ENCODE measurements around the gene PYCARD. TPM values are rescaled to one million over a fixed set of nuclear protein-coding genes. Genes with fewer than 3 reads are reported as not detected.
"Not testable (repeated sequence)": the region's sequence is repeated elsewhere in the genome, so short reads cannot be mapped to it uniquely, and the experiment has no call there.

Gene PYCARD
- total RNA-seq, 1 experiment from 2014 or later = 72.9 TPM

- peaks cover 10% of the 10 kb centered on the region for H3K36me3 ChIP-seq (ENCODE audit: low read depth)
- BruUV-seq (replicated peaks) = no TSS peak
- peaks cover 19% of the 10 kb centered on the region for H3K4me1 ChIP-seq (replicated peaks; ENCODE audit: insufficient read depth)
- H3K9me3 ChIP-seq (ENCODE audit: insufficient read depth, low read depth) = no peaks in the 10 kb centered on the region
- no peak for TF ChIP-seq CTCF (conservative IDR thresholded peaks at IDR 0.05)
- TF ChIP-seq EZH2 (IDR thresholded peaks at IDR 0.05; ENCODE audit: low read depth) = no peak
- no peak overlapping the region for H2AFZ ChIP-seq
- ChIA-PET CTCF (no interaction called here), POLR2A (ENCODE audit: unreplicated experiment) (interaction anchor here (0.7 kb wide), 1 partner anchor 70 kb away, joined by 6 read pairs; no protein-coding TSS in a partner anchor)
- 0 out of 2 replicates have a peak overlapping the region, but pooled peaks have one; percentile 1 for H3K27ac ChIP-seq
- H3K4me3 ChIP-seq = no peak overlapping the region
- H3K4me2 ChIP-seq = no peak overlapping the region
- DNase-seq = no peak
- H3F3A ChIP-seq (ENCODE audit: insufficient read depth, low read depth) = peaks cover 80% of the 10 kb centered on the region
- H4K20me1 ChIP-seq (ENCODE audit: insufficient read depth) = peaks cover 35% of the 10 kb centered on the region
- intact Hi-C loops (cut with micrococcal nuclease; ENCODE audit: unreplicated experiment) = loop anchor here (5.0 kb wide), 2 partner anchors 188 to 243 kb away; partner anchors contain the start of gene ZNF843
- no peaks in the 10 kb centered on the region for H3K9me2 ChIP-seq (ENCODE audit: insufficient read depth)
- H3K27me3 ChIP-seq (ENCODE audit: insufficient read depth, low read depth) = no peaks in the 10 kb centered on the region
- H3K79me2 ChIP-seq (ENCODE audit: low read depth) = no peaks in the 10 kb centered on the region
Measured at GRCh38 chr16:31199430-31200041, 3.0 kb downstream of the PYCARD start.

- TF ChIP-seq EZH2 (IDR thresholded peaks at IDR 0.05; ENCODE audit: low read depth) = no peak
- no peak for TF ChIP-seq CTCF (conservative IDR thresholded peaks at IDR 0.05)
- Histone ChIP-seq H3K4me3 (no peak overlapping the region), H3K9me3 (ENCODE audit: insufficient read depth, low read depth) (no peaks in the 10 kb centered on the region), H3K27ac (no peak overlapping the region), H4K20me1 (ENCODE audit: insufficient read depth) (peaks cover 47% of the 10 kb centered on the region), H3F3A (ENCODE audit: insufficient read depth, low read depth) (peaks cover 87% of the 10 kb centered on the region), H3K27me3 (ENCODE audit: insufficient read depth, low read depth) (no peaks in the 10 kb centered on the region), H3K4me1 (replicated peaks; ENCODE audit: insufficient read depth) (peaks cover 10% of the 10 kb centered on the region), H3K36me3 (ENCODE audit: low read depth) (peaks cover 12% of the 10 kb centered on the region), H2AFZ (no peak overlapping the region), H3K79me2 (ENCODE audit: low read depth) (no peaks in the 10 kb centered on the region), H3K9me2 (ENCODE audit: insufficient read depth) (no peaks in the 10 kb centered on the region), H3K4me2 (no peak overlapping the region)
- CTCF ChIA-PET = interaction anchor here (0.7 kb wide), 1 partner anchor 184 kb away, joined by 3 read pairs; no protein-coding TSS in a partner anchor
- intact Hi-C loops (cut with micrococcal nuclease; ENCODE audit: unreplicated experiment) = no loop called here
- POLR2A ChIA-PET (ENCODE audit: unreplicated experiment) = interaction anchor here (0.6 to 0.7 kb wide), 5 partner anchors 14 to 215 kb away, joined by 3 to 11 read pairs (median 6); no protein-coding TSS in a partner anchor
- no TSS peak for BruUV-seq (replicated peaks)
- no peak for DNase-seq
Measured at GRCh38 chr16:31198207-31198882, 4.2 kb downstream of the PYCARD start.

- H3K9me3 ChIP-seq (ENCODE audit: insufficient read depth, low read depth) = no peaks in the 10 kb centered on the region
- H3K9me2 ChIP-seq (ENCODE audit: insufficient read depth) = no peaks in the 10 kb centered on the region
- H3K4me2 ChIP-seq = no peak overlapping the region
- no peaks in the 10 kb centered on the region for H3K79me2 ChIP-seq (ENCODE audit: low read depth)
- H3K27ac ChIP-seq = no peak overlapping the region
- peaks cover 30% of the 10 kb centered on the region for H3K36me3 ChIP-seq (ENCODE audit: low read depth)
- CTCF ChIA-PET = no interaction called here
- no peak for DNase-seq
- peaks cover 98% of the 10 kb centered on the region for H3F3A ChIP-seq (ENCODE audit: insufficient read depth, low read depth)
- no TSS peak for BruUV-seq (replicated peaks)
- peaks cover 8% of the 10 kb centered on the region; the same call in 1 of the 2 replicates for H3K4me1 ChIP-seq (replicated peaks; ENCODE audit: insufficient read depth)
- no peak overlapping the region for H2AFZ ChIP-seq
- intact Hi-C loops (cut with micrococcal nuclease; ENCODE audit: unreplicated experiment) = no loop called here
- H3K27me3 ChIP-seq (ENCODE audit: insufficient read depth, low read depth) = no peaks in the 10 kb centered on the region
- H3K4me3 ChIP-seq = no peak overlapping the region
- TF ChIP-seq CTCF (conservative IDR thresholded peaks at IDR 0.05) = no peak
- H4K20me1 ChIP-seq (ENCODE audit: insufficient read depth) = peaks cover 60% of the 10 kb centered on the region
- POLR2A ChIA-PET (ENCODE audit: unreplicated experiment) = interaction anchor here (1.0 kb wide), 1 partner anchor 677 kb away, joined by 6 read pairs; the partner anchor contains the start of gene ZNF267
Measured at GRCh38 chr16:31196324-31197088, 6.1 kb downstream of the PYCARD start.

- Histone ChIP-seq H3K36me3 (ENCODE audit: low read depth) (peaks cover 36% of the 10 kb centered on the region), H3F3A (ENCODE audit: insufficient read depth, low read depth) (peaks cover 99% of the 10 kb centered on the region), H4K20me1 (ENCODE audit: insufficient read depth) (peaks cover 66% of the 10 kb centered on the region)
- H3K79me2 ChIP-seq (ENCODE audit: low read depth); H3K27me3 ChIP-seq (ENCODE audit: insufficient read depth, low read depth); DNase-seq; H3K27ac ChIP-seq; H3K4me2 ChIP-seq; H3K4me3 ChIP-seq; intact Hi-C loops (cut with micrococcal nuclease; ENCODE audit: unreplicated experiment); POLR2A ChIA-PET (ENCODE audit: unreplicated experiment); H3K9me2 ChIP-seq (ENCODE audit: insufficient read depth); H2AFZ ChIP-seq; H3K9me3 ChIP-seq (ENCODE audit: insufficient read depth, low read depth); CTCF ChIA-PET; BruUV-seq (replicated peaks); H3K4me1 ChIP-seq (replicated peaks; ENCODE audit: insufficient read depth): not testable (repeated sequence)
Measured at GRCh38 chr16:31195861-31196260, 6.7 kb downstream of the PYCARD start.
